AG20443 (cell line): ENCODE data around the gene MRPS35.
"Not testable (repeated sequence)": the region's sequence is repeated elsewhere in the genome, so short reads cannot be mapped to it uniquely, and the experiment has no call there.

Experiments used
- DNase-seq: peaks from one replicate; pipeline ENCODE4 v3.0.0; 2012; ENCODE audit warnings: low spot score, mixed read lengths

Gene MRPS35

GRCh38 chr12:27709212-27709931 is 1.3 kb upstream of the MRPS35 start:
- DNase-seq: no peak

- no peak for DNase-seq
These were observed 570 bp upstream of the MRPS35 start for GRCh38 chr12:27709932-27710591.

DNA sequence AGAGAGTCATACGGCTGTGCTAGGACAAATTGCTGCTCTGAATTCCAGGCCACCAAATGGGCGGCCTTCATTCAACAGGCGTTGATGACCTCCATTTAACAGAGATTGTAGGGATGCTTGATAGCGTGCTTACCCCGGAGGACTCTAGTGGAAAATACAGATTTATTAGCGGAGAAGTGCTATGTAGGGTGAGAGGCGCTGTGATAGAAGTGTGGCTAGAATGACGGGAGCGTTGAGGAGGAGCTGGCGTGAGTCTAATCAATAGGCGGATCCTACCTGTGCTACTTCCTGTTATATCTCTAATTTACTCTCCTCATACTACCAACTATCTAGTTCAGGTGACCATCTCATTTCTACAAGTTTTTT is 668 bp downstream of the MRPS35 start:
- DNase-seq: no peak

- DNase-seq: no peak
These were observed 1.3 kb downstream of the MRPS35 start for GRCh38 chr12:27711967-27712366.

- DNase-seq: no peak
These were observed 12.6 kb downstream of the MRPS35 start for GRCh38 chr12:27723212-27723611.

DNA sequence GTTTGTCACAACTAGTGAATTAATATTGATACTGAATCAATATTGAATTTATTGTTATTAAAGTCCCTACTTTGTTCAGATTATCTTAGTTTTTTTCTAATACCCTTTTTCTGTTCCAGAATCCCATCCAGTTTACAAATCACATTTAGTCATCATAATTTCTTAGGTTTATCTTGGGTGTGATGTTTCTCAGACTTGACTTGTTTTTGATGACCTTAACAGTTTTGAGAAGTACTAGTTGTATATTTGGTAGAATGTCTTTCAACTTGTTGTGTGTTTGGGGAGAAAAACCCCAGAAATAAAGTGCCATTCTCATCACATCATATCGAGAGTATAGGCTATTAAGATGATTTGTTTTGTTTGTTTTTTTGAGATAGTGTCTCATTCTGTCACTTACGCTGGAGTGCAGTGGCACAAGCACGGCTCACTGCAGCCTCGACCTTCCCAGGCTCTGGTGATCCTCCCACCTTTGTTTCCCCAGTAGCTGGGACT is 19.5 kb downstream of the MRPS35 start:
- no peak for DNase-seq

- DNase-seq: peak; percentile 16
These were observed 21.6 kb downstream of the MRPS35 start for GRCh38 chr12:27732281-27732680.

GRCh38 chr12:27733052-27733656 is 22.5 kb downstream of the MRPS35 start:
- peak; percentile 56 for DNase-seq

- no peak for DNase-seq
These were observed 23.2 kb downstream of the MRPS35 start for GRCh38 chr12:27733791-27734190.

GRCh38 chr12:27734321-27734720 is 23.7 kb downstream of the MRPS35 start:
- DNase-seq: not testable (repeated sequence)

DNA sequence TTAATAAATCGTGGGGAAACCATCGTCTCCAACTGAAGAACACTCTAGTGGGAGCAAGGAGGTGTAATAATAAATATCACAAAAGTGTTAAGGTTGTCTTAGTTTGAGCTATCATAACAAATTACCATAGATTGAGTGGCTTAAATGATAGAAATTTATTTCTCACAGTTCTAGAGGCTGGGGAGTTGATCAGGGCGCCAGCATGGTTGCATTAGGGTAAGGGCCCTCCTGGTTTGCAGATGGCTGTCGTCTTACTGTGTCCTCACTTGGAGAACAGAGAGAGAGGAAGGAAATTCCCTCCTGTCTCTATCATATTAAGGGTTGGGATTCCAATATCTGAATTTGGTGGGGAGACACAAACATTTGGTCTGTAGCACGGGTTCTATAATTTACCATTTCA is 33.0 kb downstream of the MRPS35 start:
- no peak for DNase-seq

DNA sequence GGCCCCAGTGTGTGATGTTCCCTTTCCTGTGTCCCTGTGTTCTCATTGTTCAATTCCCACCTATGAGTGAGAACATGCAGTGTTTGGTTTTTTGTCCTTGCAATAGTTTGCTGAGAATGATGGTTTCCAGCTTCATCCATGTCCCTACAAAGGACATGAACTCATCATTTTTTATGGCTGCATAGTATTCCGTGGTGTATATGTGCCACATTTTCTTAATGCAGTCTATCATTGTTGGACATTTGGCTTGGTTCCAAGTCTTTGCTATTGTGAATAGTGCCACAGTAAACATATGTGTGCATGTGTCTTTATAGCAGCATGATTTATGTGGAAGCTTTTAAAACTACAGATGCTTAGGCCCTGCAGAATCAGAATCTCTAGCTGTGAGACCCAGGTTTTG is 35.1 kb downstream of the MRPS35 start:
- not testable (repeated sequence) for DNase-seq

DNA sequence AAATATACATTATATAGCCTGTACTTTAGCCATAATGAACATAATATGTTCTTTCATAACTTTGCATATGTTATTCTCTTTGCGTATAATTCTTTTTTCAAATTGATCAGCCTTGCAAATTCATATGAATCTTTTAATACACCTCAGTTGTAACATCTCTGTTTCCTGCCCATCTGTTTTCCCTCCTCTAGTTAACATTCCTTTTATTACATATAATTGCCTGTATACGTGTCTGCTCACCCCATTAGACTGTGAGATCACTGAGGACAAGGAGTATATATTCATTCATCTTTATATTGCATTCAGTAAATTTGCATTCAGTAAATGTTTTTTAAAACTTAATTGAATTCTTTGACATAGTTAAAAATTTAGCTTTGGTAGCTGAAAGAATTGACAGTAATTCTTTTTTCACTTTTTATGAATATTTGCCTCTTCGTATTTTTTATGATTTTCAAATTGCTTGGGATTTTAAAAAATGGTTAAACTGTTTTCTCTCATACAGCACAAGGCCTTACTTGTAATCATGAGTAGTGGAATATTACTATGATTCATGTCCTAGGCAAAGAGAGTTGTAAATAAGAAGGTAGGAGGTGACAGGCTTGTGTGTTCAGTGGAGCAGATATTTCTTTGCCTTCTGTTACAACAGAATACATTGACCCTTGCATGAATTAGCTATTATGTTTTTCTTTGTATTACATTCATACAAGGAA is 36.6 kb downstream of the MRPS35 start:
- peak; percentile 21 for DNase-seq

DNA sequence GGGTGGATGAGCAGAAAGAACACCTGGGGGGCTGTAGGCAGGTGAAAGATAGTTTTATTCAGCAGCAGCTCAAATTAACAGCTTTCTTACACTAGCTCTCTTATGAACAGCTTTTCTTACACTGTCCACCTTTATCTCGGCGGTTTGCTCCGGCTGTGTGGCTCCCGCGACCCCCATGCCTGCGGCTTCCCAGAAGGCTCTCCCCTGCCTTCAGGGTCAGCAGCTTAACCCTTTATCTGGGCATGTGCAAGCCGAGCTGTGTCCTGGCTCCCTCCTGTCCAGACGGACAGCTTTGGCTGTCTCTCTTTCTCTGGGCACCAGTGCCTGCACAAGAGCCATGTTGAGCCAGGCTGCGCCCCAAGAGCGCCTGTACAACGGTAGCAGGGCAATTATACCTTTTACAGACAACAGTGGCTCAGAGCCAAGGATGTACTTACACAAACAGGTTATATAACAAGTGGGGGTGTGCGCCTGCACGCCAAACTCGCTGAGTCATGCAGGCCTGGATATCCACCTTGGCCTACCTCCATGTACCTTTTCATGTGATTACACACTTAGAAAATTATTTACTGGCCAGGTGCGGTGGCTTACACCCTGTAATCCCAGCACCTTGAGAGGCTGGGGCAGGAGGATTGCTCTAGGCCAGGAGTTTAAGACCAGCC is 40.9 kb downstream of the MRPS35 start:
- DNase-seq: no peak

- DNase-seq: no peak
These were observed 44.2 kb downstream of the MRPS35 start for GRCh38 chr12:27754795-27755194.

- DNase-seq: no peak
These were observed 46.1 kb downstream of the MRPS35 start for GRCh38 chr12:27756670-27757195.

DNA sequence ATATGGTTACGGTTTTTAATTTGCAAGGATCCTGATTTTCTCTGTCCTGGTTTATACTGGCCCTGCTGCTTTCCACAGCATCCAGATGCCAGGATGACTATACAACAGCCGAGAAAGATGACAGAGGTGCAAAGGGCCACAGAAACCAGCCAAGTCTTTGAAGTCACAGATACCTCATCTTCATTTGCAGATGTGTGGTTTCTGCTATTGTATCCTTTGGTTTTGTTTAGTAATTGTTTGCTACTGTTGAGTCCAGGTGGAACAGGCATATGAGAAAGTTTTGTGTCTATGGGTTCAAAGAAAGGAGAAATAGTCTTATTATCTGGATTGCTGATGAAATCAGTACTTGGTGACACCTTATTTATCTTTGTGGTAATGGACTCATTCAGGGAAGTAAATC is 52.1 kb downstream of the MRPS35 start:
- DNase-seq: no peak

- no peak for DNase-seq
These were observed 56.0 kb downstream of the MRPS35 start for GRCh38 chr12:27766587-27766986.

GRCh38 chr12:27769142-27769673 is 58.6 kb downstream of the MRPS35 start:
- DNase-seq: no peak

- no peak for DNase-seq
These were observed 61.1 kb downstream of the MRPS35 start for GRCh38 chr12:27771481-27772327.
